Measurements from ENCODE around the gene PLXDC1.
A peak's percentile ranks its signal among the peaks of the same experiment; 100 is the strongest.

PLXDC1 gene

GRCh38 chr17:39125143-39125875 lies 26.1 kb downstream of the PLXDC1 start:
- Histone ChIP-seq H3K4me1 (ENCODE audit: control insufficient read depth, insufficient read depth, low read length) (no peaks in the 10 kb centered on the region), H3K4me3 (ENCODE audit: low read depth, low read length) (no peak overlapping the region), H3K9me3 (ENCODE audit: control insufficient read depth, insufficient read depth, low read depth, low read length) (no peaks in the 10 kb centered on the region), H3K27ac (ENCODE audit: extremely low read depth, low read depth, low read length) (no peak overlapping the region), H3K36me3 (ENCODE audit: control insufficient read depth in 2 of 2, insufficient read depth in 1 of 2, low read length in 2 of 2) (no peaks in the 10 kb centered on the region)
- TF ChIP-seq ZNF398 (tag by site-specific recombination; IDR thresholded peaks at IDR 0.05): no peak
- 0 out of 2 replicates have a peak, but pooled peaks have one; percentile 9 for TF ChIP-seq SCRT2 (tag by site-specific recombination; IDR thresholded peaks at IDR 0.05)
- no peak for TF ChIP-seq ZNF548 (tag by site-specific recombination; IDR thresholded peaks at IDR 0.05)
- TF ChIP-seq ZNF16 (tag by site-specific recombination; IDR thresholded peaks at IDR 0.05; ENCODE audit: low read depth): no peak
- TF ChIP-seq, protein P1, sequence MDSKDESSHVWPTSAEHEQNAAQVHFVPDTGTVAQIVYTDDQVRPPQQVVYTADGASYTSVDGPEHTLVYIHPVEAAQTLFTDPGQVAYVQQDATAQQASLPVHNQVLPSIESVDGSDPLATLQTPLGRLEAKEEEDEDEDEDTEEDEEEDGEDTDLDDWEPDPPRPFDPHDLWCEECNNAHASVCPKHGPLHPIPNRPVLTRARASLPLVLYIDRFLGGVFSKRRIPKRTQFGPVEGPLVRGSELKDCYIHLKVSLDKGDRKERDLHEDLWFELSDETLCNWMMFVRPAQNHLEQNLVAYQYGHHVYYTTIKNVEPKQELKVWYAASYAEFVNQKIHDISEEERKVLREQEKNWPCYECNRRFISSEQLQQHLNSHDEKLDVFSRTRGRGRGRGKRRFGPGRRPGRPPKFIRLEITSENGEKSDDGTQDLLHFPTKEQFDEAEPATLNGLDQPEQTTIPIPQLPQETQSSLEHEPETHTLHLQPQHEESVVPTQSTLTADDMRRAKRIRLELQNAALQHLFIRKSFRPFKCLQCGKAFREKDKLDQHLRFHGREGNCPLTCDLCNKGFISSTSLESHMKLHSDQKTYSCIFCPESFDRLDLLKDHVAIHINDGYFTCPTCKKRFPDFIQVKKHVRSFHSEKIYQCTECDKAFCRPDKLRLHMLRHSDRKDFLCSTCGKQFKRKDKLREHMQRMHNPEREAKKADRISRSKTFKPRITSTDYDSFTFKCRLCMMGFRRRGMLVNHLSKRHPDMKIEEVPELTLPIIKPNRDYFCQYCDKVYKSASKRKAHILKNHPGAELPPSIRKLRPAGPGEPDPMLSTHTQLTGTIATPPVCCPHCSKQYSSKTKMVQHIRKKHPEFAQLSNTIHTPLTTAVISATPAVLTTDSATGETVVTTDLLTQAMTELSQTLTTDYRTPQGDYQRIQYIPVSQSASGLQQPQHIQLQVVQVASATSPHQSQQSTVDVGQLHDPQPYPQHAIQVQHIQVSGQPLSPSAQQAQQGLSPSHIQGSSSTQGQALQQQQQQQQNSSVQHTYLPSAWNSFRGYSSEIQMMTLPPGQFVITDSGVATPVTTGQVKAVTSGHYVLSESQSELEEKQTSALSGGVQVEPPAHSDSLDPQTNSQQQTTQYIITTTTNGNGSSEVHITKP (tag by site-specific recombination; IDR thresholded peaks at IDR 0.05): peak; percentile 96
- TF ChIP-seq ZNF701 (tag by site-specific recombination; IDR thresholded peaks at IDR 0.05): no peak
- TF ChIP-seq ZNF704 (tag by site-specific recombination; IDR thresholded peaks at IDR 0.05): no peak
- no peak for TF ChIP-seq ZNF830 (tag by site-specific recombination; IDR thresholded peaks at IDR 0.05; ENCODE audit: low read depth)
- ChIA-PET POLR2A (no interaction called here), CTCF (interaction anchor here (0.6 to 1.4 kb wide), 4 partner anchors 10 to 456 kb away, joined by 3 to 5 read pairs (median 3); no protein-coding TSS in a partner anchor)

DNA sequence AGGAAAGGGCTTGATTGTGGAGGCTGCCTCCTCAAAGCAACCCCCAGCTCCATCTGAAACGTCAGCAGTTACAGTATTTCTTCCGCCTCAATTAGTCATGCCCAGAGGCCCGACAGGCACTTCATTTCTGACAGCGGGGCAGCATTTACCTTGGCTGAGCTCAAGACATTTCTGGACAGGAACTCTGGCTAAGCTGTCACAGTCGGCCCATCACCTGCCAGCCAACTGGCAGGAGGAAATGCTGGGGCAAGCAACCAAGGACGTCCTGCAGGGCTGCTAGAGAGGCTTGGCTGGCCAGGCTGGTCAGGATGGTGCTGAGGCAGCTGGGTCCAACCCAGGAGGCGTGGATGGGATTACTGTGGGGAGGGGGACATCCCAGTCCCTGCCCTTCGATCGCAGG lies 27.8 kb downstream of the PLXDC1 start:
- ChIA-PET POLR2A (no interaction called here), CTCF (interaction anchor here (0.7 to 1.4 kb wide), 4 partner anchors 41 to 140 kb away, joined by 4 read pairs; no protein-coding TSS in a partner anchor)
- H3K9me3 ChIP-seq (ENCODE audit: control insufficient read depth, insufficient read depth, low read depth, low read length): no peaks in the 10 kb centered on the region
- H3K4me1 ChIP-seq (ENCODE audit: control insufficient read depth, insufficient read depth, low read length): no peaks in the 10 kb centered on the region
- no peak overlapping the region for H3K4me3 ChIP-seq (ENCODE audit: low read depth, low read length)
- H3K36me3 ChIP-seq (ENCODE audit: control insufficient read depth in 2 of 2, insufficient read depth in 1 of 2, low read length in 2 of 2): no peaks in the 10 kb centered on the region
- TF ChIP-seq ZSCAN16 (tag by site-specific recombination; IDR thresholded peaks at IDR 0.05): no peak
- TF ChIP-seq GFI1B (tag by site-specific recombination; IDR thresholded peaks at IDR 0.05): no peak
- TF ChIP-seq, protein P1 (tag by site-specific recombination; IDR thresholded peaks at IDR 0.05): no peak
- no peak for TF ChIP-seq ZNF664 (tag by site-specific recombination; IDR thresholded peaks at IDR 0.05)
- no peak overlapping the region for H3K27ac ChIP-seq (ENCODE audit: extremely low read depth, low read depth, low read length)
